ENCODE measurements around the gene CLDN14.

CLDN14 gene

DNA sequence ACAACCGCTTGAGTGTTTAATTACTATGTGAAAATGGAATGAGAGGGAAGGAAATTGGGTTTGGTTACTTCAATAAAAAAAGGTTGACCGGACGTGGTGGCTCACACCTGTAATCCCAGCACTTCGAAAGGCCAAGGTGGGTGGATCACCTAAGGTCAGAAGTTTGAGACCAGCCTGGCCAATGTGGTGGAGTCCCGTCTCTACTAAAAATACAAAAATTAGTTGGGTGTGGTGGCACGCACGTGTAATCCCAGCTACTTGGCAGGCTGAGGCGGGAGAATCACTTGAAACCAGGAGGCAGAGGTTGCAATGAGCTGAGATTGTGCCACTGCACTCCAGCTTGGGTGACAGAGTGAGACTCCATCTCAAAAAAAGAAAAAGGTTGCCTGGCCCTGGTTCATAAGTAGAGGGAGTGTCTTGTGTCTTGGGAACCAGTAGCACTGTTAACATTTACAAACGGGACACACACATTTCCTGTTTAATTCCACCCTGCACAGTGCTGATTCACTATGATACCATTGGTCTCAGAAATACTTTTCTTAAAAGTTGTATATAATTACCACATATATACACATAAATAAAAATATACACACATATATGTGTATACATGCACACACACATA, 27.6 kb upstream of the CLDN14 start:
- no peak for TF ChIP-seq EZH2phosphoT487 (IDR thresholded peaks at IDR 0.05; ENCODE audit: low read length)
- TF ChIP-seq, protein P1, sequence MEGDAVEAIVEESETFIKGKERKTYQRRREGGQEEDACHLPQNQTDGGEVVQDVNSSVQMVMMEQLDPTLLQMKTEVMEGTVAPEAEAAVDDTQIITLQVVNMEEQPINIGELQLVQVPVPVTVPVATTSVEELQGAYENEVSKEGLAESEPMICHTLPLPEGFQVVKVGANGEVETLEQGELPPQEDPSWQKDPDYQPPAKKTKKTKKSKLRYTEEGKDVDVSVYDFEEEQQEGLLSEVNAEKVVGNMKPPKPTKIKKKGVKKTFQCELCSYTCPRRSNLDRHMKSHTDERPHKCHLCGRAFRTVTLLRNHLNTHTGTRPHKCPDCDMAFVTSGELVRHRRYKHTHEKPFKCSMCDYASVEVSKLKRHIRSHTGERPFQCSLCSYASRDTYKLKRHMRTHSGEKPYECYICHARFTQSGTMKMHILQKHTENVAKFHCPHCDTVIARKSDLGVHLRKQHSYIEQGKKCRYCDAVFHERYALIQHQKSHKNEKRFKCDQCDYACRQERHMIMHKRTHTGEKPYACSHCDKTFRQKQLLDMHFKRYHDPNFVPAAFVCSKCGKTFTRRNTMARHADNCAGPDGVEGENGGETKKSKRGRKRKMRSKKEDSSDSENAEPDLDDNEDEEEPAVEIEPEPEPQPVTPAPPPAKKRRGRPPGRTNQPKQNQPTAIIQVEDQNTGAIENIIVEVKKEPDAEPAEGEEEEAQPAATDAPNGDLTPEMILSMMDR (IDR thresholded peaks at IDR 0.05; ENCODE audit: low read length) = no peak
- Histone ChIP-seq H4K20me1 (ENCODE audit: insufficient read depth, low read length) (no peaks in the 10 kb centered on the region), H3K4me3 (ENCODE audit: low read length) (no peak overlapping the region), H3K9me2 (replicated peaks; ENCODE audit: insufficient read depth, low read length) (no peaks in the 10 kb centered on the region), H3K9ac (ENCODE audit: low read length) (no peak overlapping the region), H3K27ac (ENCODE audit: low read length) (no peak overlapping the region), H3K36me3 (replicated peaks; ENCODE audit: insufficient read depth, low read length) (no peaks in the 10 kb centered on the region), H3K4me1 (ENCODE audit: low read length) (peaks cover 31% of the 10 kb centered on the region), H3K79me2 (ENCODE audit: low read length) (no peaks in the 10 kb centered on the region), H3K4me2 (ENCODE audit: low read depth, low read length) (no peak overlapping the region), H3K27me3 (replicated peaks; ENCODE audit: insufficient read depth, low read length) (no peaks in the 10 kb centered on the region), H2AFZ (ENCODE audit: low read length) (no peak overlapping the region), H3K9me3 (replicated peaks; ENCODE audit: insufficient read depth, low read length) (no peaks in the 10 kb centered on the region), H3F3A (ENCODE audit: insufficient read depth, low read length) (no peaks in the 10 kb centered on the region; the same call in 1 of the 2 replicates)
- no peak for DNase-seq

DNA sequence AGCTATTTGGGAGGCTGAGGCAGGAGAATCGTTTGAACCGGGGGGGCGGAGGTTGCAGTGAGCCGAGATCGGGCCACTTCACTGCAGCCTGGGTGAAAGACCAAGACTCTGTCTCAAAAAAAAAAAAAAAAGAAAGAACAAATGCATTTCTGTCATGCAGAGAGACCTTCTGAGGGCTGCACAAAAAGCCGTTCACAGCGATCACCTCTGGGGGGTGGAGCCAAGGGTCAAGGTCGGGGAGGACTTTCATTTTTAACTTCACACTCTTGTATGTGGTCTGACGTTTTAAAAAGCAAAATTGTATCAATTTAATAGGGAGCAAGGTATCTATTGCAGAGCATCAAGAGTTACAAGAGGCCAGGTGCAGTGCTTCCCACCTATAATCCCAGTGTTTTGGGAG, 26.6 kb upstream of the CLDN14 start:
- TF ChIP-seq EZH2 (optimal IDR thresholded peaks at IDR 0.05; ENCODE audit: low read depth, low read length) = no peak
- no peak for TF ChIP-seq EZH2phosphoT487 (IDR thresholded peaks at IDR 0.05; ENCODE audit: low read length)
- TF ChIP-seq, protein P1 (IDR thresholded peaks at IDR 0.05; ENCODE audit: low read length) = no peak
- Histone ChIP-seq H3K27ac (ENCODE audit: low read length) (no peak overlapping the region), H3K79me2 (ENCODE audit: low read length) (no peaks in the 10 kb centered on the region), H3K4me1 (ENCODE audit: low read length) (peaks cover 23% of the 10 kb centered on the region), H4K20me1 (ENCODE audit: insufficient read depth, low read length) (no peaks in the 10 kb centered on the region), H3K9me3 (replicated peaks; ENCODE audit: insufficient read depth, low read length) (no peaks in the 10 kb centered on the region), H3K27me3 (replicated peaks; ENCODE audit: insufficient read depth, low read length) (no peaks in the 10 kb centered on the region), H3K4me2 (ENCODE audit: low read depth, low read length) (peak overlapping the region; percentile 15; the same call in 1 of the 2 replicates), H2AFZ (ENCODE audit: low read length) (peak overlapping the region; percentile 24; the same call in 1 of the 2 replicates), H3K4me3 (ENCODE audit: low read length) (no peak overlapping the region), H3K9ac (ENCODE audit: low read length) (no peak overlapping the region), H3K36me3 (replicated peaks; ENCODE audit: insufficient read depth, low read length) (no peaks in the 10 kb centered on the region), H3F3A (ENCODE audit: insufficient read depth, low read length) (no peaks in the 10 kb centered on the region; the same call in 1 of the 2 replicates), H3K9me2 (replicated peaks; ENCODE audit: insufficient read depth, low read length) (no peaks in the 10 kb centered on the region)
- peak; percentile 41 for DNase-seq

DNA sequence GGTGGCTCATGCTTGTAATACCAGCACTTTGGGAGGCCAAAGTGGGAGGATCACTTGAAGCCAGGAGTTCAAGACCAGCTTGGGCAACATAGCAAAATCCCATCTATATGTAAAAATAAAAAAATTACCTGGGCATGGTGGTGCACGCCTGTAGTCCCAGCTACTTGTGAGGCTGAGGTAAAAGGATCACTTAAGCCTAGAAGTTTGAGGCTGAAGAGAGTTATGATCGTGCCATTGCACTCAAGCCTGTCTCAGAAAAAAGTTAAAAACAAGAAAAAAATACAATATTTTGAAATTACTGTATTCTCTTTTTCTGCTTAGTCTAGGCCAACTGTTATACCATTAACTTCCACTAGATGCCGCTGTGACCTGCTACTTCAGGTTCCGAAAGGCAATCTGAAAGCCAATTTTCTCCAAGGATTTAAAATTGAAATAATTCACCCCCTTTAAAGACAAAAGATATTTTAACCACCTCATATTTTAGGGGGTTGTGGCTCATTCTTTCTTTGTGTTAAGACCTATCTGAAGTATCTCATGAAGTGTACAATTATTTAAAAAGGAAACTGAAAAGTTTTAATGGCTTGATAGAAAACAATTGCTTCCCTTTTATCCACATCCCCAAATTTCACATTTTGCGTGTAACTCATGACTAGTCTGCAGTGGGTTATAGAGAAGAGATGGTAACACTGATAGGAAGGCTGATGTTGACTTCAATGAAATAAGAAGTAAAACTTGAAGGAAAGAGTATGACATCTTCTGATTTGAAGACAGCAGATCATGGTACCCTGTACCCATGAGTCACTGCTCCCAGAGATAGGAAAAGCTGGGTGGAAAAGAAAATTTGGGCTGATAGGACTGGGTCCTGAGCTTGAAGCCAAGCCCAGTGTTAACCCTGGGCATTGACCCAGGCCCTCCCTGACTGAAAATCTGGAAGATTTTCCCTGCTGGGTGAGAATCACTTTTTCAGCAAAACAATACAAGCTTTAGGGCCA, 24.4 kb upstream of the CLDN14 start:
- H3F3A ChIP-seq (ENCODE audit: insufficient read depth, low read length) = no peaks in the 10 kb centered on the region
- peak overlapping the region; percentile 43 for H3K4me2 ChIP-seq (ENCODE audit: low read depth, low read length)
- H3K9me3 ChIP-seq (replicated peaks; ENCODE audit: insufficient read depth, low read length) = no peaks in the 10 kb centered on the region
- no peaks in the 10 kb centered on the region for H3K79me2 ChIP-seq (ENCODE audit: low read length)
- peak overlapping the region; percentile 9; the same call in 1 of the 2 replicates for H3K9ac ChIP-seq (ENCODE audit: low read length)
- H2AFZ ChIP-seq (ENCODE audit: low read length) = peak overlapping the region; percentile 56
- no peaks in the 10 kb centered on the region for H3K9me2 ChIP-seq (replicated peaks; ENCODE audit: insufficient read depth, low read length)
- peak; percentile 78 for DNase-seq
- no peak overlapping the region for H3K27ac ChIP-seq (ENCODE audit: low read length)
- peaks cover 16% of the 10 kb centered on the region for H3K4me1 ChIP-seq (ENCODE audit: low read length)
- no peaks in the 10 kb centered on the region for H3K27me3 ChIP-seq (replicated peaks; ENCODE audit: insufficient read depth, low read length)
- no peak overlapping the region; the same call in 1 of the 2 replicates for H3K4me3 ChIP-seq (ENCODE audit: low read length)
- TF ChIP-seq, protein P1 (IDR thresholded peaks at IDR 0.05; ENCODE audit: low read length) = peak; percentile 98
- TF ChIP-seq EZH2 (optimal IDR thresholded peaks at IDR 0.05; ENCODE audit: low read depth, low read length) (no peak), EZH2phosphoT487 (IDR thresholded peaks at IDR 0.05; ENCODE audit: low read length) (no peak)
- no peaks in the 10 kb centered on the region for H4K20me1 ChIP-seq (ENCODE audit: insufficient read depth, low read length)
- H3K36me3 ChIP-seq (replicated peaks; ENCODE audit: insufficient read depth, low read length) = no peaks in the 10 kb centered on the region
